Measurements from ENCODE around the gene MADCAM1.

GRCh38 chr19:463483-464207 lies 32.6 kb upstream of the MADCAM1 start:
- TF ChIP-seq CTCF (IDR thresholded peaks at IDR 0.05; ENCODE audit: poor library complexity) (no peak), EZH2 (IDR thresholded peaks at IDR 0.05; ENCODE audit: borderline replicate concordance) (no peak), EZH2phosphoT487 (IDR thresholded peaks at IDR 0.05; ENCODE audit: low read depth, severe bottlenecking, unreplicated experiment) (no peak)

All from hepatocyte (in vitro differentiated cells).